ENCODE results near the gene AHDC1. TPM values are rescaled to one million over a fixed set of nuclear protein-coding genes. Genes with fewer than 3 reads are reported as not detected.

Gene AHDC1
- total and polyA plus RNA-seq, 2 donors = 4.2 to 22.6 TPM

- H3K27ac ChIP-seq (ENCODE audit: low read depth in 1 of 2, low read length in 1 of 2) = peak overlapping the region in 1 of 2 donors; percentile 37
Observed at GRCh38 chr1:27560268-27561123, 43.4 kb downstream of the AHDC1 start.

GRCh38 chr1:27559466-27560030, 44.4 kb downstream of the AHDC1 start:
- Histone ChIP-seq H3K9me3 (ENCODE audit: control insufficient read depth in 2 of 2, insufficient read depth in 1 of 2, low read length in 1 of 2) (no peaks in the 10 kb centered on the region), H3K27me3 (ENCODE audit: control insufficient read depth in 2 of 2, insufficient read depth in 1 of 2, low read length in 1 of 2) (no peaks in the 10 kb centered on the region), H3K36me3 (ENCODE audit: control insufficient read depth in 2 of 2, insufficient read depth in 2 of 2, low read length in 1 of 2) (peaks cover 17 to 28% of the 10 kb centered on the region in 2 donors), H3K27ac (ENCODE audit: low read depth in 1 of 2, low read length in 1 of 2) (peak overlapping the region in 1 of 2 donors; percentile 36), H3K4me3 (ENCODE audit: low read length in 2 of 2) (no peak overlapping the region), H3K4me1 (ENCODE audit: control insufficient read depth in 2 of 2, insufficient read depth in 2 of 2, low read length in 2 of 2) (peaks cover 20 to 76% of the 10 kb centered on the region in 2 donors)
- 87% methylated on average over 8 of the region's 8 CpGs for WGBS
- no peak for DNase-seq (ENCODE audit: low read depth in 6 of 9, low spot score in 9 of 9)

More at GRCh38 chr1:27560268-27561123, 43.4 kb downstream of the AHDC1 start:
- H3K4me3 ChIP-seq (ENCODE audit: low read length in 2 of 2) = no peak overlapping the region
- DNase-seq (ENCODE audit: low read depth in 6 of 9, low spot score in 9 of 9) = no peak
- no peaks in the 10 kb centered on the region for H3K27me3 ChIP-seq (ENCODE audit: control insufficient read depth in 2 of 2, insufficient read depth in 1 of 2, low read length in 1 of 2)
- H3K36me3 ChIP-seq (ENCODE audit: control insufficient read depth in 2 of 2, insufficient read depth in 2 of 2, low read length in 1 of 2) = peaks cover 17 to 27% of the 10 kb centered on the region in 2 donors
- 94% methylated on average over 13 of the region's 13 CpGs for WGBS
- no peaks in the 10 kb centered on the region for H3K9me3 ChIP-seq (ENCODE audit: control insufficient read depth in 2 of 2, insufficient read depth in 1 of 2, low read length in 1 of 2)
- peaks cover 14 to 76% of the 10 kb centered on the region in 2 donors for H3K4me1 ChIP-seq (ENCODE audit: control insufficient read depth in 2 of 2, insufficient read depth in 2 of 2, low read length in 2 of 2)

DNA sequence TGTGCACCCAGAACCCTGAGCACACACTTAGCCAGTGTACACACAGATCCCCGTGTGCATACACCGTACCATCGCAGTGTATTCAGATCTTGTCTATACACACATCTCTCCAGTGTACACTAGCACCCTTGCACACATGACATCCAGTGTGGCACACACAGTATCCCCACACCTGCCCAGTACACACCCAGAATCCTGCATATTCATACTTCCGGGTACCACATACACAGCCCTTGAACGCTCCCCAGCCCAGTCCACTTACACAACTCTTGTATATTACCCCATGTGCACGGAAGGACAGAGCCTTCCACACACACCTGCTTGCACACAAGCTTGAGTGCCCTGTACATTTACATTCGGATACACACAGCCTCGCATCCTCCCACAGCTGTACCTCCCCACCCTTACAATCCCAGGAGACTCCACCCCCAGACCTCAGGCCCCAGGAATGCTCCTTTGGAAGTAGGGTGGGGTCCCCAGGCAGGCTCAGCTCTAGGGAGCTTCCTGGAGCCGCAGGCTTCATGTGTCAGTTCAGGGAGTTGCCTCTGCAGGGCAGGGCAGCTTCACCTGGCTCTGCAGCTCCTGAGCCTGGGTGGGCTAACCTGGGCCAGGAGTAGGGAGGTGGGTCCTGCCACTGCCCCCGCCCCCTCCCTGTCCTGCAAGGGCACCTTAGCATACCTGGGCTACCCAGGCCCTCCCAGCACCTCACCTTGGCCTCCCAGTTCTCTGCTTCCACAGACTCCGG, 46.2 kb downstream of the AHDC1 start:
- peak overlapping the region; percentile 50 to 82 for H3K27ac ChIP-seq (ENCODE audit: low read depth in 1 of 2, low read length in 1 of 2)
- H3K36me3 ChIP-seq (ENCODE audit: control insufficient read depth in 2 of 2, insufficient read depth in 2 of 2, low read length in 1 of 2) = peaks cover 21 to 38% of the 10 kb centered on the region in 2 donors
- no peak for DNase-seq (ENCODE audit: low read depth in 6 of 9, low spot score in 9 of 9)
- H3K4me3 ChIP-seq (ENCODE audit: low read length in 2 of 2) = no peak overlapping the region
- no peaks in the 10 kb centered on the region for H3K27me3 ChIP-seq (ENCODE audit: control insufficient read depth in 2 of 2, insufficient read depth in 1 of 2, low read length in 1 of 2)
- H3K9me3 ChIP-seq (ENCODE audit: control insufficient read depth in 2 of 2, insufficient read depth in 1 of 2, low read length in 1 of 2) = no peaks in the 10 kb centered on the region
- WGBS = 95% methylated on average over 11 of the region's 11 CpGs
- H3K4me1 ChIP-seq (ENCODE audit: control insufficient read depth in 2 of 2, insufficient read depth in 2 of 2, low read length in 2 of 2) = peaks cover 20 to 62% of the 10 kb centered on the region in 2 donors

DNA sequence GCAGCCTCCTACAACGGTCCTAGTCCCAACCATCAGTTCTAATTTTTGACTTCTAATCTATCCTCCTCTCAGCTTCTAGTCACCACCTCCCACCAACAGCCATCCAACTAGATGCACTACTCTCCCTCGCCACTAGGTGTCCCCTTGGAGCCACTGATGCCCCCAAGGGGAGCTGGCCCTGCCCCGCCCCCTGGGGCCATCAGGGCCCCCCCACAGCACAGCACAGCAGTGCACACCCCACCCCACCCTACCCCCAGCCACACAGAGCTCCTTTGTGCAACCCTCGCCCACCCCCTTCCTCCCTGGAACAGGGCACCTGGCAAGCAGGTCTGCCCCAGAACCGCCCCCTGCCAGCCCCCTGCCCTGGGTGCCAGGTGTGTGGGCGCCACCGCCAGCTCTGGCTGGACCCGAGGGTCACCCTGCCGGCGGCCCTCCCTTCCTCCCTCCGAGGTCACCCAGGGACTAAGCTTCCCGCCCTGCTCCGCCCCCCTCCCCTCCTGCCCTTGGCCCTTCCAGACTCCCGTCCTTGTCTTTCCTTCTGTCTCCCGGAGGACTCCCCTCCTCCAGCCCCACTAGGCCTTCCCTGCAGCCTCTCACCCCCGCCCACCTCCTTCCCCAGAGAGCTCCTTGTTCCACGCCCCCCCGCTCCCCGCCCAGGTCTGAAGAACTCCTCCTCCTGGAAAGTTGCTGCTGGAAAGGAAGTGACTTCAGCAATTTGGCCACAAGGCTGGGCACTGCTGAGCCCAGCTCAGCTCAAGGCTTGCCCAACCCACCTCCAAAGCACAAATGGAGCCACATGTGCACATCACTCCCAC, 47.0 kb downstream of the AHDC1 start:
- H3K36me3 ChIP-seq (ENCODE audit: control insufficient read depth in 2 of 2, insufficient read depth in 2 of 2, low read length in 1 of 2) = peaks cover 29 to 44% of the 10 kb centered on the region in 2 donors
- peaks cover 20 to 54% of the 10 kb centered on the region in 2 donors for H3K4me1 ChIP-seq (ENCODE audit: control insufficient read depth in 2 of 2, insufficient read depth in 2 of 2, low read length in 2 of 2)
- peak; percentile 49 to 88 (median 69) for DNase-seq (ENCODE audit: low read depth in 6 of 9, low spot score in 9 of 9)
- 48% methylated on average over 19 of the region's 19 CpGs for WGBS
- H3K27ac ChIP-seq (ENCODE audit: low read depth in 1 of 2, low read length in 1 of 2) = peak overlapping the region; percentile 73 to 82
- H3K27me3 ChIP-seq (ENCODE audit: control insufficient read depth in 2 of 2, insufficient read depth in 1 of 2, low read length in 1 of 2) = no peaks in the 10 kb centered on the region
- no peaks in the 10 kb centered on the region for H3K9me3 ChIP-seq (ENCODE audit: control insufficient read depth in 2 of 2, insufficient read depth in 1 of 2, low read length in 1 of 2)
- H3K4me3 ChIP-seq (ENCODE audit: low read length in 2 of 2) = no peak overlapping the region

DNA sequence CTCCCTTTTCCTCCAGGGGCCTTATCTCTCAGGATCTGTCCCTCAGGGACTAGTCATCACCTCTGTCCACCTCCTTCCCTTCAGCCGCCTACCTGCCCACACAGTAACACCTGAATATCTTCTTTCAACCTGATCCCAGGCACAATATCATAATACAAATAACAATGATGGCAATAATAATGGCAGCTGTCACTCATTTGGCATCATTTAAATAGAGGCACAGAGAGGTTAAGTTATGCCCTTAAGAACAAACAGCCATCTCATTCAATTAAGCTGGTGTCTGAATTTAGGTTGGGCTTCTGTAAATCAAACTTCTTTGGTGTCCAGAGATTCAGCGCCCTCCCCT, 47.5 kb downstream of the AHDC1 start:
- Histone ChIP-seq H3K36me3 (ENCODE audit: control insufficient read depth in 2 of 2, insufficient read depth in 2 of 2, low read length in 1 of 2) (peaks cover 35 to 47% of the 10 kb centered on the region in 2 donors), H3K27me3 (ENCODE audit: control insufficient read depth in 2 of 2, insufficient read depth in 1 of 2, low read length in 1 of 2) (no peaks in the 10 kb centered on the region), H3K4me3 (ENCODE audit: low read length in 2 of 2) (no peak overlapping the region), H3K4me1 (ENCODE audit: control insufficient read depth in 2 of 2, insufficient read depth in 2 of 2, low read length in 2 of 2) (peaks cover 20 to 48% of the 10 kb centered on the region in 2 donors), H3K27ac (ENCODE audit: low read depth in 1 of 2, low read length in 1 of 2) (peak overlapping the region; percentile 64 to 82), H3K9me3 (ENCODE audit: control insufficient read depth in 2 of 2, insufficient read depth in 1 of 2, low read length in 1 of 2) (peaks cover under 1 to 3% of the 10 kb centered on the region in 2 donors)
- DNase-seq (ENCODE audit: low read depth in 6 of 9, low spot score in 9 of 9) = no peak
- WGBS = 69% methylated on average over 2 of the region's 2 CpGs

DNA sequence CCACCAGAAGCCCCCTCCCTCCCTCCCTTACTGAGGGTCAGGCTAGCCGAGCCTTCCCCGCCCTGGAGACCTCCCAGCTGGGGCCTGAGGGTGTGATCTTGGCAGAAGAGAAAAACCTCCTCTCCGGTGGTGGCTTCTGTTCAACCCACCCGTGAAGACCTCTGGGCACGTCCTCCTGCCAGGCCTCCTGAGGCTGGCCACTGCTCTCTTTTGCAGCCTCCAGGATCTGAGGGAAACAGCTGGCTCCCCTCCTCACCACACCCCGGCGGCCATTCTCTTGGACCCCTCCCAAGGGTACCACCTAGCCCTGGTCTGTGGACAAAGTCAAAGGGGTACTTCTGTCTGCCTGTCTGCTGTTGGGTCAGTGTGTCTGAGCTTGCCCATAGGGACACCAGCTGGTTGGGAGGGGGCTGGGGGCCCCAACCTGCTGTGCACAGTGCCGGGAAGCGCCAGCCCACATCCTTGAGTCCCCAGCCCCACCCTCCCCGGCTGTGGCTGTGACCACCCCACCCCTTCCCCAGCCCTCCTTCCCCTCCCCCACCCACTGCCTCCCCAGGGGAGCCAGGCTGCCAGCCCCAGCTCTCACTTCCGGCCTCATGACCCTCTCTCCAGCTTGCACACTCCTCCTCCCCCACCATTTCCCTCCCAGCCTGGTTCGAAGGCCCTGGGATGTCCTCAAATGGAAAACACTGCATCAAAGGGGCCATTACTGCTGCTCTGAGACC, 48.1 kb downstream of the AHDC1 start:
- Histone ChIP-seq H3K27me3 (ENCODE audit: control insufficient read depth in 2 of 2, insufficient read depth in 1 of 2, low read length in 1 of 2) (no peaks in the 10 kb centered on the region), H3K4me3 (ENCODE audit: low read length in 2 of 2) (no peak overlapping the region), H3K27ac (ENCODE audit: low read depth in 1 of 2, low read length in 1 of 2) (peak overlapping the region; percentile 64 to 82), H3K9me3 (ENCODE audit: control insufficient read depth in 2 of 2, insufficient read depth in 1 of 2, low read length in 1 of 2) (peaks cover 2 to 7% of the 10 kb centered on the region in 2 donors), H3K36me3 (ENCODE audit: control insufficient read depth in 2 of 2, insufficient read depth in 2 of 2, low read length in 1 of 2) (peaks cover 39 to 53% of the 10 kb centered on the region in 2 donors), H3K4me1 (ENCODE audit: control insufficient read depth in 2 of 2, insufficient read depth in 2 of 2, low read length in 2 of 2) (peaks cover 20 to 43% of the 10 kb centered on the region in 2 donors)
- DNase-seq (ENCODE audit: low read depth in 6 of 9, low spot score in 9 of 9) = peak in 6 of 9 donors; percentile 47 to 87 (median 70)
- 42% methylated on average over 12 of the region's 12 CpGs for WGBS

- DNase-seq (ENCODE audit: low read depth in 6 of 9, low spot score in 9 of 9) = no peak
- H3K27ac ChIP-seq (ENCODE audit: low read depth in 1 of 2, low read length in 1 of 2) = peak overlapping the region; percentile 48 to 81
- H3K4me1 ChIP-seq (ENCODE audit: control insufficient read depth in 2 of 2, insufficient read depth in 2 of 2, low read length in 2 of 2) = peaks cover 20 to 35% of the 10 kb centered on the region in 2 donors
- 87% methylated on average over 8 of the region's 8 CpGs for WGBS
- H3K36me3 ChIP-seq (ENCODE audit: control insufficient read depth in 2 of 2, insufficient read depth in 2 of 2, low read length in 1 of 2) = peaks cover 44 to 54% of the 10 kb centered on the region in 2 donors
- H3K4me3 ChIP-seq (ENCODE audit: low read length in 2 of 2) = no peak overlapping the region
- H3K27me3 ChIP-seq (ENCODE audit: control insufficient read depth in 2 of 2, insufficient read depth in 1 of 2, low read length in 1 of 2) = no peaks in the 10 kb centered on the region
- peaks cover 2 to 7% of the 10 kb centered on the region in 2 donors for H3K9me3 ChIP-seq (ENCODE audit: control insufficient read depth in 2 of 2, insufficient read depth in 1 of 2, low read length in 1 of 2)
Observed at GRCh38 chr1:27554759-27555699, 48.9 kb downstream of the AHDC1 start.
